ENCODE measurements around the gene TAF9B.

DNA sequence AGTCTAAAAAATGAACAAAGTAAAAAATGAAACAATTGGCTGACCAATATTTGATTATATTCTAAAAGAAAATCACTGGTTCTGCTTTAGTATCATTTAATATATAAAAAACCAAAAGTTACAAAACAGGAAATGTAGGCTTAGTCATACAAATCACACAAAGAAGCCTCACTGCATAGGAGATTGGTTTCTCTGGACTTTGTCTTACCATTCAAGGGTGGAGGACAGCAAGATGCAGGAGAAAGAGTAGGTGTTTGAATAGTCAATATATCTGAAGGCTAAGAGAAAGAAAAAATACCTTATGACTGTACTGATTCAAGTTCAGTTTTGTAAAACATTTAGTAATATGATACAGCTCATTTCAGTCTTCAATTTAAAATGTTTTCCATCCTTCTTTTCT, 28.6 kb upstream of the TAF9B start:
- TF ChIP-seq CTCF (conservative IDR thresholded peaks at IDR 0.05) (no peak), ZFX (IDR thresholded peaks at IDR 0.05) (no peak)

Measured in C4-2B (cell line).